ENCODE results near the gene SCAF1. TPM values are rescaled to one million over a fixed set of nuclear protein-coding genes. Genes with fewer than 3 reads are reported as not detected.
A peak's percentile ranks its signal among the peaks of the same experiment; 100 is the strongest.

The SCAF1 gene
- total RNA-seq, 2 donors from 2014 or later, result 14.3 to 22.3 TPM

DNA sequence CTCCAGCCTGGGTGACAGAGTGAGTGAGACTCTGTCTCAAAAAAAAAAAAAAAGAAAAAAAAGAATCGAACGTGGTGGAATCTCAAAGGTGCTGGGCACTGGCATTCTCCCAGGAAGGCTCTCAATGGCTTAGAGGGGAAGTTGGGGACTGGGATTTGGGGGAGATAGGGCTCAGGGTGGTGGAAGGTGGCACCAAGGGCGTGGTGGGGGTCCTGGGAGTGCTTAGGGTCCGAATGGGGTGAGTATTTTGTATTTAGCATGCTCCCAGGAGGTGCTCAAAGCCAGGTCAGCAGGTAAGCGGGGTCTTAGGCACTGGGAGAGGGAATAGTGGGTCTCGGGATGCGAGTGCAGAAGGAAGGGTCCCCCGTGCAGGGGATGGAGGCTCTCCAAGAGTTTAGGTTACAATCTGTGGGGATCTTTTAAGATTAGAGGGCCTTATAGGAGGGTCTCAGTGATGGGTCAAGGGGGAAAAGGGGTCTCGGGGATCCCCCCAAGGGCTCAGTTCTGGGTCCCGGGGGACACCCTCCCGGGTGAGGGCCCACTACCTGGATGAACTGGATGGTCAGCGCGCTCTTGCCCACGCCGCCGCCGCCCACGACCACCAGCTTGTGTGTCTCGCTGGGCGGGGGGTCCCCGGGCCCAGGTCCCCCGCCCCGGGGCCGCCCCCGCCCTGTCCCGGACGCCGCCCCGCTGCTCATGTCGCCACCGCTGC lies 2.5 kb upstream of the SCAF1 start:
- TF ChIP-seq, protein P1, sequence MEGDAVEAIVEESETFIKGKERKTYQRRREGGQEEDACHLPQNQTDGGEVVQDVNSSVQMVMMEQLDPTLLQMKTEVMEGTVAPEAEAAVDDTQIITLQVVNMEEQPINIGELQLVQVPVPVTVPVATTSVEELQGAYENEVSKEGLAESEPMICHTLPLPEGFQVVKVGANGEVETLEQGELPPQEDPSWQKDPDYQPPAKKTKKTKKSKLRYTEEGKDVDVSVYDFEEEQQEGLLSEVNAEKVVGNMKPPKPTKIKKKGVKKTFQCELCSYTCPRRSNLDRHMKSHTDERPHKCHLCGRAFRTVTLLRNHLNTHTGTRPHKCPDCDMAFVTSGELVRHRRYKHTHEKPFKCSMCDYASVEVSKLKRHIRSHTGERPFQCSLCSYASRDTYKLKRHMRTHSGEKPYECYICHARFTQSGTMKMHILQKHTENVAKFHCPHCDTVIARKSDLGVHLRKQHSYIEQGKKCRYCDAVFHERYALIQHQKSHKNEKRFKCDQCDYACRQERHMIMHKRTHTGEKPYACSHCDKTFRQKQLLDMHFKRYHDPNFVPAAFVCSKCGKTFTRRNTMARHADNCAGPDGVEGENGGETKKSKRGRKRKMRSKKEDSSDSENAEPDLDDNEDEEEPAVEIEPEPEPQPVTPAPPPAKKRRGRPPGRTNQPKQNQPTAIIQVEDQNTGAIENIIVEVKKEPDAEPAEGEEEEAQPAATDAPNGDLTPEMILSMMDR (IDR thresholded peaks at IDR 0.05), result no peak
- no peaks in the 10 kb centered on the region for H3K9me3 ChIP-seq
- peaks cover 11% of the 10 kb centered on the region for H3K36me3 ChIP-seq
- peaks cover 0 to 75% of the 10 kb centered on the region in 2 donors for H3K4me1 ChIP-seq
- H3K27ac ChIP-seq, result peak overlapping the region; percentile 99 to 100
- H3K4me3 ChIP-seq, result peak overlapping the region; percentile 74 to 96
- DNase-seq (ENCODE audit: low spot score), result no peak
- H3K27me3 ChIP-seq, result no peaks in the 10 kb centered on the region

DNA sequence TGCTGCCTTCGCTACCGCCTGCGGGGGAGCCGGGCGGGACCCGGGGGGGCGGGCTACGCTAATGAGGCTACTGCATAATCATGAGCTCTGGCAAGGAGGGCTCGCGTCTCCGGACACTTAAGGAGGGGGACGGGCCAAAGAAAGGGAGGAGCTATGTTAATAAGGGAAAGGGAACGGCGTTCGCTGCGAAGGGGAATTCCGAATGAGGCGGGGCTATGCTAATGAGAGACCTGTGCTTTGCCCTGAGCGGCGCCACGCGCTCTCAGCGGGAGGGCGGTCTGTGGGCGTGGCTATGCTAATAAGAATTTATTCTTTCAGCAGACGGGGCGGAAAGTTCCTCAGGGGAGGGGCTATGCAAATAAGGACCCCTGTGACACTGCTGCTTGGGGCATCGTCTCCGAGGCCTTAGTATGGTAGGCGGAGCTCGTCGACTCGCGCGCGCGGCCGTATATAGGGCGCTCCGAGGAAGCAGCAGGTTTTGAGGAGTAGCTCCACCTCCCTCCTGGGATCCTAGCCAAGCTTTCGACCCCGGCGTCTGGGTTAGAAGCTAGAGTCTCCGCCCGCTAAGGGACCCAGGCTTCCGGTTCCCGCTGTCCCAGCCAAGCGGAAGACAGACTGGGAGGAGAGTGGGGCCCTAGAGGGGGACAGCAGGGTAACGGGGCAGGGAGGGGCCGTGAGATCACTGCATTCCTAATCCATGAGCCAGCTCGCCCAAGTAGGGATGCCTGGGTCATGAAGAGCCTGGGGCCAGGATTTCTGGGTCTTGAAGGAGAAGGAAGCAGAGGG lies 1.7 kb upstream of the SCAF1 start, which contains the start of gene RRAS:
RRAS (minus strand) TSS at position 31 of the 786 bp plus-strand sequence. CDS start 45 bp downstream, outside the sequence.
- TF ChIP-seq, protein P1 (IDR thresholded peaks at IDR 0.05), result no peak
- H3K4me1 ChIP-seq, result peaks cover 0 to 78% of the 10 kb centered on the region in 2 donors

DNA sequence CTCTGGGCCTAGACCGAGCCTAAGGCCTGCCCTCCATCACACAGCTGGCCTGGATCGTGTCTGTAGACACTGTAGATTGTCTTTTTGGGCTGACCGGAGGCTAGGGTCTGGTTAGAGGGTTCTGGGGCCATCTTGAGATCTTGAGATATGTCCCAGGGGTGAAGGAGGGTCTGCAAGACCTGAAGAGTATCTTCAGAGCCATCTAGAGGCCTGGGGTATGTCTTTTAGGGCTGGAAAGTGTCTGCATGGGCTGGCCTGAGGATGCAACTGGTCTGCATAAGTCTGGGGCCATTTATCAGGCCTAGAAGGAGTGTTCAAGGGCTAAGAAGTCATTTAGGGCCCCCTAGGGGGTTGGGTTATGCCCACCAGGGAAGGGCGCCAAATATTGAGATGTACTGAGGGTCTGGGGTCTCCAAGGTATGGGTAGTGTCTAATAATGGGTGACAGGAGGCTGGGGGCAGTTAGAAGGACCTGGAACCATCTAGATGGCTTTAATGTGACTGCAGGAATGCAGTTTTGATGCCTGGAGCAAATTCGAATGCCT lies 555 bp downstream of the SCAF1 start:
- H3K4me3 ChIP-seq, result peak overlapping the region; percentile 96 to 97
- H3K27ac ChIP-seq, result peak overlapping the region; percentile 92 to 99
- no peak for DNase-seq (ENCODE audit: low spot score)
- H3K9me3 ChIP-seq, result no peaks in the 10 kb centered on the region
- H3K27me3 ChIP-seq, result no peaks in the 10 kb centered on the region
- TF ChIP-seq, protein P1 (IDR thresholded peaks at IDR 0.05), result no peak
- H3K36me3 ChIP-seq, result peaks cover 16% of the 10 kb centered on the region
- H3K4me1 ChIP-seq, result peaks cover 0 to 62% of the 10 kb centered on the region in 2 donors

More for the DNA sequence above, 1.7 kb upstream of the SCAF1 start, which contains the start of gene RRAS:
- peak; percentile 100 for DNase-seq (ENCODE audit: low spot score)
- H3K36me3 ChIP-seq, result peaks cover 11% of the 10 kb centered on the region
- H3K9me3 ChIP-seq, result no peaks in the 10 kb centered on the region
- no peaks in the 10 kb centered on the region for H3K27me3 ChIP-seq
- H3K27ac ChIP-seq, result peak within 1 kb of the TSS; percentile 99 to 100
- peak within 1 kb of the TSS; percentile 96 to 97 for H3K4me3 ChIP-seq

DNA sequence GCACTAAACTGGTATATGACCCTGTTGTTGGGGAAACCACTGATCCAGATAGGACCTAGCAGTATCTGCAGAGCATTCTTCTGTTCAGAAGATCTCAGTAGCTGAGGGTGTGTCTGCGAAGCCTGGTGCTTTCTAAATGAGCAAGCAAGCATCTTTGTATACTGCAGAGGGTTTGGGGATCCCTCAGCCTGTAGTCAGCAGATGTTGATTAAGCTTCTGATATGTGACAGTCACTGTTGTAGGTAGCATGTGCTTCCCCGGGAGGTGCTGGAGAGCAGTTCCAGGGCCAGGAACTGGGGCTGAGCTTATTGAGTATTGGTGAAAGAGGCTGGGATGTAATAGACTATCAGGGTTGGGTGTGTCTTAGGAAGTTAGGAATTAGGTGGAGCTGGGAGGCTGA lies 1.5 kb downstream of the SCAF1 start:
- no peak overlapping the region for H3K27ac ChIP-seq
- H3K4me1 ChIP-seq, result peaks cover 0 to 53% of the 10 kb centered on the region in 2 donors
- no peaks in the 10 kb centered on the region for H3K27me3 ChIP-seq
- H3K36me3 ChIP-seq, result peaks cover 18% of the 10 kb centered on the region
- TF ChIP-seq, protein P1 (IDR thresholded peaks at IDR 0.05), result no peak
- no peaks in the 10 kb centered on the region for H3K9me3 ChIP-seq
- no peak overlapping the region for H3K4me3 ChIP-seq
- DNase-seq (ENCODE audit: low spot score), result no peak

DNA sequence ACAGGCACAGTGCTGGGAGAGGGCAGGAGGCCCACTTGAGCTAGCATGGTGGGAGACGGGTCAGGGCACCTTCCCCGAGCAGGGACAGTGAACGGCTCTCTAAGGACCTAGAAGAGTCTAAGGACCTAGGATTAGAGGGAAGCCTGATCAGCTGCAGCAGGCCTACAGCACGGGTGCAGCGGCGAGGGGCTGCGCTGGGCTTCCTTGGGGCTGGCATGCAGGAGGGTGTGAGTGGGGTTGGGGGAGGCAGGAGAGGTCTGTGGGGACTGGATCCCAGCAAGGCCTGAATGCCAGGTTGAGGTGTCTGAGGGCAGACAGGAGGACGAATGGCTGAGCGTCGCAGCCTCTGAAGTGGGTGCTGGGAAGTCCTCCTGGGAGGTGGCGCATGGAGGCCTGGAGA lies 3.6 kb downstream of the SCAF1 start:
- no peaks in the 10 kb centered on the region for H3K9me3 ChIP-seq
- H3K36me3 ChIP-seq, result peaks cover 37% of the 10 kb centered on the region
- no peaks in the 10 kb centered on the region for H3K27me3 ChIP-seq
- no peak overlapping the region for H3K27ac ChIP-seq
- peaks cover 0 to 41% of the 10 kb centered on the region in 2 donors for H3K4me1 ChIP-seq
- DNase-seq (ENCODE audit: low spot score), result no peak
- no peak overlapping the region for H3K4me3 ChIP-seq
- TF ChIP-seq, protein P1 (IDR thresholded peaks at IDR 0.05), result no peak

Data from right atrium auricular region (tissue), 2 donors.